ENCODE data around the gene ZNF423.

The ZNF423 gene

DNA sequence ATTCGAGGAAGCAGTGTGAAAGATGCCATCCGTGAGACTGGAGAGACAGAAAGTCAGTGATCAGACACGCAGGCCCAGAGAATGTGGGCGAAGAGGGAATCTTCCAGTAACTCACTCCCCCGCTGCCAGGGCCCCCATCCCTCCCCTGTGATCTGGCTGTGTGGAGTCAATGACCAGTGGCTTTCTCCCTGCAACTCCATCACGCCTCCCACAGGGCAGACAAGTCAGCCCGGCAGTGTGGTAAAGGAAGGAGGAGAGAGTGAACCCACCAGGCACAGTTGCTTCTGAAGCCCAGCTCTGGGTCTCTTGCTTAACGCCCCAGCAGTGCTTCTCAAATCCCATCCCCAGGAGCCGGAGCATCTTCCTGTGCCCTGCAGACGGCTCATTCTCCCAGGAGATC, 142.1 kb downstream of the ZNF423 start:
- DNase-seq, result no peak
- Mint-ChIP-seq H3K27ac (no peak overlapping the region), H3K4me1 (peaks cover 53% of the 10 kb centered on the region), H3K4me3 (no peak overlapping the region), H3K9me3 (no peaks in the 10 kb centered on the region), H3K36me3 (ENCODE audit: low read depth) (peaks cover 17% of the 10 kb centered on the region), H3K27me3 (ENCODE audit: low read depth, poor library complexity) (peaks cover 8% of the 10 kb centered on the region)
- TF ChIP-seq, protein P1, sequence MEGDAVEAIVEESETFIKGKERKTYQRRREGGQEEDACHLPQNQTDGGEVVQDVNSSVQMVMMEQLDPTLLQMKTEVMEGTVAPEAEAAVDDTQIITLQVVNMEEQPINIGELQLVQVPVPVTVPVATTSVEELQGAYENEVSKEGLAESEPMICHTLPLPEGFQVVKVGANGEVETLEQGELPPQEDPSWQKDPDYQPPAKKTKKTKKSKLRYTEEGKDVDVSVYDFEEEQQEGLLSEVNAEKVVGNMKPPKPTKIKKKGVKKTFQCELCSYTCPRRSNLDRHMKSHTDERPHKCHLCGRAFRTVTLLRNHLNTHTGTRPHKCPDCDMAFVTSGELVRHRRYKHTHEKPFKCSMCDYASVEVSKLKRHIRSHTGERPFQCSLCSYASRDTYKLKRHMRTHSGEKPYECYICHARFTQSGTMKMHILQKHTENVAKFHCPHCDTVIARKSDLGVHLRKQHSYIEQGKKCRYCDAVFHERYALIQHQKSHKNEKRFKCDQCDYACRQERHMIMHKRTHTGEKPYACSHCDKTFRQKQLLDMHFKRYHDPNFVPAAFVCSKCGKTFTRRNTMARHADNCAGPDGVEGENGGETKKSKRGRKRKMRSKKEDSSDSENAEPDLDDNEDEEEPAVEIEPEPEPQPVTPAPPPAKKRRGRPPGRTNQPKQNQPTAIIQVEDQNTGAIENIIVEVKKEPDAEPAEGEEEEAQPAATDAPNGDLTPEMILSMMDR (IDR thresholded peaks at IDR 0.05), result no peak

DNA sequence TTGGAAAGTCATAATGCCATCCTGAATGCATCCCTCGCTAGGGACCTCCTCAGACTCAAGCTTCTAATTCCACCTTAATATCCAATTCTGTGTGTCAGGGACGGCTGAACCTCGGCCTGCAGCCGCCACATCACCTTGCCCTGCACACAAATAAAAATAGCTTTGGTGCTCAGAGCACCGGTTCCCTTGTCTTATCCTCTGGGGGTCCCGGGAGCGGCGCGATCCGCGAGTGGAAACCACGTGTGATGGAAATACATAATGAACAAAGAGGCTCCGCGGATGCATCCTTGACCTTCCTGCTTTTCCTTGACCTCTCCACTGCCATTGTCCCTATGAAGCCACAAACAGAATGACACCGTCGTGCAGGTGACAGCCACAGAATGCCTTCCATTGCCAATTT, 143.4 kb downstream of the ZNF423 start:
- H3K27ac Mint-ChIP-seq, result no peak overlapping the region

DNA sequence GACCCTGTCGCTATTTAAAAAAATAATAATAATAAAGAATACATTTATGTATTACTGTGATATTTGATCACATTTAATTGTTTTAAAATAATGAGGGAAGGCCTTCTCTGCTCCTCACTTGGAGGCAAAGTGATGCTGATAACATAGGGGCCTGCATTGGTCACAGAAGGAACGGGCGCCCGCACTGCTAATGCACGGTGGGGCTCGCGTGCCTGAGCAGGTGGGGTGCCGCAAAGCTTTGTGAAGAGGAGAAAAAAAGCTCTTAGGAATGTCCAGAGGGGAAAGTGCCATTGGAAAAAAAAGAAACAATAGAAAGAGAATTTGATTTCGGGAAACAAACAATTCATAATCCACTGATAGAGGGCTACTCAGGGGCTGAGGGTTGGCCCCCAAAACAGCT, 143.8 kb downstream of the ZNF423 start:
- H3K4me1 Mint-ChIP-seq, result peaks cover 43% of the 10 kb centered on the region
- no peaks in the 10 kb centered on the region for H3K9me3 Mint-ChIP-seq
- no peak overlapping the region for H3K27ac Mint-ChIP-seq
- peaks cover 8% of the 10 kb centered on the region for H3K36me3 Mint-ChIP-seq (ENCODE audit: low read depth)
- H3K27me3 Mint-ChIP-seq (ENCODE audit: low read depth, poor library complexity), result peaks cover 8% of the 10 kb centered on the region
- TF ChIP-seq, protein P1 (IDR thresholded peaks at IDR 0.05), result no peak
- H3K4me3 Mint-ChIP-seq, result no peak overlapping the region
- no peak for DNase-seq

More for the DNA sequence above, 143.4 kb downstream of the ZNF423 start:
- Mint-ChIP-seq H3K4me3 (no peak overlapping the region), H3K36me3 (ENCODE audit: low read depth) (peaks cover 11% of the 10 kb centered on the region), H3K27me3 (ENCODE audit: low read depth, poor library complexity) (peaks cover 8% of the 10 kb centered on the region), H3K4me1 (peaks cover 47% of the 10 kb centered on the region), H3K9me3 (no peaks in the 10 kb centered on the region)
- TF ChIP-seq, protein P1 (IDR thresholded peaks at IDR 0.05), result no peak
- no peak for DNase-seq

DNA sequence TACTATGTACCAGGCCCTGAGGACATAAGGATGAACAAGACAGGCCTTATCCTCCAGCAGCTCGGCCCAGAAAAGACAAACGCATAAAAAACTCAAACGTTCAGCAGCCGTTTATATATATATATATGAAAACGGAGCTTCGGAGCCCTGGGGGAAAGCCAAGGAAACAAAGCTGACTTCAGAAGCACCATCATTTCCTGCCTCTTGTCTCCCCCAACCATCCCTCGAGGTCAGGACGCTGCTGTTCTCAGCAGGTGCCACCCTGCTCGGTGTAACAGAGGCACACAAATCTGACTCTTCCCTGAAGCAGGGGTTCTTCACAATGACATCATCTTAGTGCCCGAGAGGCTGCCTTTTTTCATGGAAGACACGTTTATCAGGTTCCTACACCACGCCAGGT, 146.9 kb downstream of the ZNF423 start:
- no peak overlapping the region for H3K27ac Mint-ChIP-seq
- H3K9me3 Mint-ChIP-seq, result no peaks in the 10 kb centered on the region
- H3K36me3 Mint-ChIP-seq (ENCODE audit: low read depth), result peaks cover 12% of the 10 kb centered on the region
- TF ChIP-seq, protein P1 (IDR thresholded peaks at IDR 0.05), result no peak
- DNase-seq, result no peak
- peaks cover 39% of the 10 kb centered on the region for H3K4me1 Mint-ChIP-seq
- no peak overlapping the region for H3K4me3 Mint-ChIP-seq
- H3K27me3 Mint-ChIP-seq (ENCODE audit: low read depth, poor library complexity), result peaks cover 8% of the 10 kb centered on the region

DNA sequence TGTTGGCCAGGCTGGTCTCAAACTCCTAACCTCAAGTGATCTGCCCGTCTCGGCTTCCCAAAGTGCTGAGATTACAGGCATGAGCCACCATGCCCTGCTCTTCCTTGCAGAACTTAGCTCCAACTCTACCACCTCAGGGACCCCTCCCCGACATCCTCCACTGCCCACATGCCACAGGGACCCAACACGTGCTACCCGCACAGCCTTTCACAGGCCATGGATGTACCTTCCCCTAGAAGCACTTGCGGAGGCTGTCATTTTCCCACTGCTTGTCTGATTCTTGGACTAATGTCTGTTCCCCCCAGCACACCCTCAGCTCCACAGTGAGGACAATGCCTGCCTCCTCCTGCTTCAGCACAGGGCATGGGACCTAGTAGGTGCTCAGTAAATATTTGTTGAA, 147.4 kb downstream of the ZNF423 start:
- Mint-ChIP-seq H3K27ac (no peak overlapping the region), H3K4me3 (no peak overlapping the region), H3K36me3 (ENCODE audit: low read depth) (peaks cover 12% of the 10 kb centered on the region), H3K27me3 (ENCODE audit: low read depth, poor library complexity) (peaks cover 8% of the 10 kb centered on the region), H3K9me3 (no peaks in the 10 kb centered on the region), H3K4me1 (peaks cover 39% of the 10 kb centered on the region)
- DNase-seq, result no peak
- TF ChIP-seq, protein P1 (IDR thresholded peaks at IDR 0.05), result no peak

DNA sequence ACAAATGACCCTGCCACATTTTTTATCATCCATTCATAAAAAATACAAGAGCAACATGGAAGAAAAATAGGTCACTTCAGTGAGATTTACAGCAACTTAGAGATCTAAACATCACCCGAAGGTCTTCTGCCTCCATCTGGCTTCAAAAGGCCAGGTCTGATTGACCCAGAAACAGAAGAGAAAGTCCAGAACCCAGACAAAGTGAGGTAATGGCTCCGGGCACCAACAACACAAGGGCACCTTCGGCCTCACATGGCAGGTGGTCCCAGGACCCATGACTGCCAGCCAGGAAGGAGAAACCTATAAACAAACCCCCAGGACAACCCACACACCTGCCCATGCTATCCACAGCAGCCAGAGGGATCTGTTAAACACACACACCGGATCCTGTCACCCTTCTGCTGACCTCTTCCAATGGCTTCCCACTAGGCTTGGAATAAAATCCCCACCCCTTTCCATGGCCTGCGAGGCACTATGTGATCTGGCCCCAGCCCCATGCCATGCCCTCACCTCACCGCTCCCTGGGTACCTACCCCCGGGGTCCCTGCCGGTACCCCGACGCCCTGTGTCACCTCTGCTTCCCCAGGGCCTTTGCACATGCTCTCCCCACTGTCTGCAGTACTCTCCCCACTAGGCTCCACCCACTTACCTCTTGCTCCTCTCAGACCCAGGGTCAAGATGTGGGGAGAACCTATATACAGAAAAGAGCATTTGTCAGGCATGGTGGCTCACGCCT, 149.1 kb downstream of the ZNF423 start:
- H3K27me3 Mint-ChIP-seq (ENCODE audit: low read depth, poor library complexity), result peaks cover 4% of the 10 kb centered on the region
- no peak overlapping the region for H3K4me3 Mint-ChIP-seq
- H3K36me3 Mint-ChIP-seq (ENCODE audit: low read depth), result peaks cover 12% of the 10 kb centered on the region
- no peak for DNase-seq
- peaks cover 46% of the 10 kb centered on the region for H3K4me1 Mint-ChIP-seq
- TF ChIP-seq, protein P1 (IDR thresholded peaks at IDR 0.05), result no peak
- no peak overlapping the region for H3K27ac Mint-ChIP-seq
- no peaks in the 10 kb centered on the region for H3K9me3 Mint-ChIP-seq

All from nephron progenitor cell (in vitro differentiated cells).